ENCODE measurements around the gene EPB41L1.

The EPB41L1 gene

GRCh38 chr20:36205026-36205425, 50.5 kb downstream of the EPB41L1 start:
- no peak for DNase-seq (ENCODE audit: low read depth)
- TF ChIP-seq CTCF (IDR thresholded peaks at IDR 0.05; ENCODE audit: control insufficient read depth, extremely low read depth, insufficient read depth), result no peak
- no peak overlapping the region for H3K4me3 ChIP-seq (ENCODE audit: low read depth, low read length)

GRCh38 chr20:36206068-36206467, 51.5 kb downstream of the EPB41L1 start:
- H3K4me3 ChIP-seq (ENCODE audit: low read depth, low read length), result no peak overlapping the region
- no peak for TF ChIP-seq CTCF (IDR thresholded peaks at IDR 0.05; ENCODE audit: control insufficient read depth, extremely low read depth, insufficient read depth)
- no peak for DNase-seq (ENCODE audit: low read depth)

- no peak for TF ChIP-seq CTCF (IDR thresholded peaks at IDR 0.05; ENCODE audit: control insufficient read depth, extremely low read depth, insufficient read depth)
These were observed 52.1 kb downstream of the EPB41L1 start for GRCh38 chr20:36206641-36207040.

GRCh38 chr20:36207602-36208001, 53.1 kb downstream of the EPB41L1 start:
- no peak for TF ChIP-seq CTCF (IDR thresholded peaks at IDR 0.05; ENCODE audit: control insufficient read depth, extremely low read depth, insufficient read depth)
- H3K4me3 ChIP-seq (ENCODE audit: low read depth, low read length), result no peak overlapping the region

More at GRCh38 chr20:36206641-36207040, 52.1 kb downstream of the EPB41L1 start:
- no peak overlapping the region for H3K4me3 ChIP-seq (ENCODE audit: low read depth, low read length)
- DNase-seq (ENCODE audit: low read depth), result no peak

GRCh38 chr20:36208257-36208656, 53.7 kb downstream of the EPB41L1 start:
- TF ChIP-seq CTCF (IDR thresholded peaks at IDR 0.05; ENCODE audit: control insufficient read depth, extremely low read depth, insufficient read depth), result no peak
- no peak for DNase-seq (ENCODE audit: low read depth)

More at GRCh38 chr20:36207602-36208001, 53.1 kb downstream of the EPB41L1 start:
- no peak for DNase-seq (ENCODE audit: low read depth)

GRCh38 chr20:36210436-36211021, 56.0 kb downstream of the EPB41L1 start:
- no peak for DNase-seq (ENCODE audit: low read depth)
- peak; percentile 5; the same call in 1 of the 2 replicates for TF ChIP-seq CTCF (IDR thresholded peaks at IDR 0.05; ENCODE audit: control insufficient read depth, extremely low read depth, insufficient read depth)
- H3K4me3 ChIP-seq (ENCODE audit: low read depth, low read length), result no peak overlapping the region

More at GRCh38 chr20:36208257-36208656, 53.7 kb downstream of the EPB41L1 start:
- no peak overlapping the region for H3K4me3 ChIP-seq (ENCODE audit: low read depth, low read length)

- H3K4me3 ChIP-seq (ENCODE audit: low read depth, low read length), result no peak overlapping the region
- DNase-seq (ENCODE audit: low read depth), result no peak
- TF ChIP-seq CTCF (IDR thresholded peaks at IDR 0.05; ENCODE audit: control insufficient read depth, extremely low read depth, insufficient read depth), result no peak
These were observed 58.8 kb downstream of the EPB41L1 start for GRCh38 chr20:36213362-36213761.

All from LNCaP clone FGC (cell line).